ENCODE measurements around the gene BPIFB6.

- TF ChIP-seq EZH2phosphoT487 (IDR thresholded peaks at IDR 0.05; ENCODE audit: borderline replicate concordance, low read depth) (no peak), CTCF (IDR thresholded peaks at IDR 0.05) (no peak), EP300 (IDR thresholded peaks at IDR 0.05; ENCODE audit: borderline replicate concordance in 1 of 2, low read depth in 1 of 2, low read length in 1 of 2) (no peak), GABPA (IDR thresholded peaks at IDR 0.05; ENCODE audit: low read depth) (no peak), POLR2AphosphoS5 (IDR thresholded peaks at IDR 0.05; ENCODE audit: low read depth, low read length) (no peak), CHD2 (IDR thresholded peaks at IDR 0.05; ENCODE audit: low read length, partially characterized antibody) (no peak)
Observed at GRCh38 chr20:33037456-33037855, 6.0 kb downstream of the BPIFB6 start.

Data from SK-N-SH (cell line).